DOHH2 (cell line): ENCODE data around the gene ZMIZ1.

ENCODE experiments used
- EZH2phosphoT487 ChIP-seq: fragments of 200-600 bp; sonication (generic); IDR thresholded peaks from 2 replicates; pipeline ENCODE4 v1.6.1; 2017; ENCODE audit warnings: borderline replicate concordance, mild to moderate bottlenecking, antibody characterized with exemption, low read length, moderate library complexity, mixed read lengths
- TF ChIP-seq, protein P1 (sequence below): fragments of 200-600 bp; sonication (generic); IDR thresholded peaks from one replicate; pipeline ENCODE4 v1.5.1; 2014; ENCODE audit warnings: antibody characterized with exemption, mild to moderate bottlenecking, low read depth, low read length; ENCODE audit not compliant: poor library complexity, severe bottlenecking

DNA sequence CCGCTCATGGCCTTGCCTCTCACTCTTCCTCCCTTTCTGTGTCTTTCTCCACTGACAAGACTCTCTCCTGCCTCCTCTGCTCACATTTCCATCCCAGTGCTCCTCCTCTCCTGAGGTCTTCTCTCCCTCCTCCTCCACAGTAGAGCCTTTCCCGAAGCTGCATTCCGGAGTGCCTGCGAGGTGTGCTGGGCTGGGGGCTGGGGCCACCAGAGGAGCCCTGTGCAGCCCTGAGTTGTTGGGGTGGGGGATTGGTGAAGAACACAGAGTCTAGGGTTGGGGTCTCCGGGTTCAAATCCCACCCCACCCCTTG is 76.4 kb downstream of the ZMIZ1 start:
- TF ChIP-seq, protein P1, sequence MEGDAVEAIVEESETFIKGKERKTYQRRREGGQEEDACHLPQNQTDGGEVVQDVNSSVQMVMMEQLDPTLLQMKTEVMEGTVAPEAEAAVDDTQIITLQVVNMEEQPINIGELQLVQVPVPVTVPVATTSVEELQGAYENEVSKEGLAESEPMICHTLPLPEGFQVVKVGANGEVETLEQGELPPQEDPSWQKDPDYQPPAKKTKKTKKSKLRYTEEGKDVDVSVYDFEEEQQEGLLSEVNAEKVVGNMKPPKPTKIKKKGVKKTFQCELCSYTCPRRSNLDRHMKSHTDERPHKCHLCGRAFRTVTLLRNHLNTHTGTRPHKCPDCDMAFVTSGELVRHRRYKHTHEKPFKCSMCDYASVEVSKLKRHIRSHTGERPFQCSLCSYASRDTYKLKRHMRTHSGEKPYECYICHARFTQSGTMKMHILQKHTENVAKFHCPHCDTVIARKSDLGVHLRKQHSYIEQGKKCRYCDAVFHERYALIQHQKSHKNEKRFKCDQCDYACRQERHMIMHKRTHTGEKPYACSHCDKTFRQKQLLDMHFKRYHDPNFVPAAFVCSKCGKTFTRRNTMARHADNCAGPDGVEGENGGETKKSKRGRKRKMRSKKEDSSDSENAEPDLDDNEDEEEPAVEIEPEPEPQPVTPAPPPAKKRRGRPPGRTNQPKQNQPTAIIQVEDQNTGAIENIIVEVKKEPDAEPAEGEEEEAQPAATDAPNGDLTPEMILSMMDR: no peak
- TF ChIP-seq EZH2phosphoT487: no peak
